ENCODE results near the gene HERPUD2.
A peak's percentile ranks its signal among the peaks of the same experiment; 100 is the strongest.
"Not testable (repeated sequence)": the region's sequence is repeated elsewhere in the genome, so short reads cannot be mapped to it uniquely, and the experiment has no call there.

The HERPUD2 gene

DNA sequence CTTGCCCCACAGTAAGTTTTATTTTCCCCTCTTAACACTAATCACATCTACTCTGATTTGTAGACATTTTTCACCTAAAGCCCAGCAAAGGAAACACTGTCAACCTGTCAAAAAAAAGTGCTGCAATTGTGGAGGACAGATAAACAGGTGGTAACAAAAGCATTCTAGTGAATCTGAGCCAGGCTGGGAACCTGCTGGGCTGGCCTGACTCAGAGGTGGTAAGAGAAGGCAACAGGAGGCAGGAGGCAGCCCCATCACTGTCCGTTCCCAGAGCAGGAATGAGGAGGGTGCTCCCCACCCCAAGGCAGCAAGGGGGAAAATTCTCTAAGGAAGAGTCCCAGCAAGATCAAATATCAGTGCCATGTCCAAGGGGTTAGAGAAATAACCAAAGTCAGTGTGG lies 19.5 kb upstream of the HERPUD2 start:
- no peak for DNase-seq

DNA sequence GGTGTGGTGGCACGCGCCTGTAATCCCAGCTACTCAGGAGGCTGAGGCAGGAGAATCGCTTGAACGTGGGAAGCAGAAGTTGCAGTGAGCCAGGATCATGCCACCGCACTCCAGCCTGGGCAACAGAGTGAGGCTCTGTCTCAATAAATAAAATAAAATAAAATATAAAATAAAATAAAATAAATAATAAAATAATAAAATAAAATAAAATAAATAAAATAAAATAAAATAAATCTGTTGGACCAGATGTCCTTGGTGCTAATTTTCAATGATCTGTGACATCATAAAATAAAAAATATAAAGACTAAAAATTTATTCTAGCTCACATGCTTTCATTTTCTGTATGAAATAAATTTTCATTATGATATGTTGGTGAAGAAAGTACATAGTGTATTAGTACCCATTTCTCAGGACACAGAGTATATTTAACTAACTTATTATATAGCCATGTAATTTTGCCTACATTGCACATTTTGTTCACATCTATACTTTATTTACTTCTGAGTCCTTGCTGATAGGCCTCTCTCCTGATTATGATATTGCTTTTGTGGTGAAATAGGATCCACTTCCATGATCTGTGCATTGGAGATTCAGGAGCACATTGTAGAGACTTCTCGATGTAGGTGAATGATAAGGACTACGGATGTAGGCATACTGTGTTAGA lies 17.8 kb upstream of the HERPUD2 start:
- no peak for DNase-seq

DNA sequence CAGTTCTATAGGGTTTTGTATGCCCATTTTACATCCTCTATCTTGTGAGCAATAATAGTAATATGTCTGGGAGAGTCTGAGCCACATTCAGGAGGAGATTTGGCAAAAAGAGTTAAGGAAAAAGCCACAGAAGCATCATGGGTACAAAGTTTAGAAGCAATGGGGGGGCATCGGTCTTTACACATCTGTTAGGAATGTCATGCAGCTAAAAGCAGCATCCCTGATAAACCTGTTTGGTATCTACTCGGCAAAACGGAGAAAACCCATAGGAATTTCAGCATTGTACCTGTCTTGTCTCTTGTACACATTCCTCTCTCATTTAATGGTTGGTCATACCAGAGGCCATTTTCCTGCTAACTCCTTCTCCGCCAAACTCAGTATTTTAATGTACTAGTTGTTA lies 12.5 kb upstream of the HERPUD2 start:
- DNase-seq, result no peak

DNA sequence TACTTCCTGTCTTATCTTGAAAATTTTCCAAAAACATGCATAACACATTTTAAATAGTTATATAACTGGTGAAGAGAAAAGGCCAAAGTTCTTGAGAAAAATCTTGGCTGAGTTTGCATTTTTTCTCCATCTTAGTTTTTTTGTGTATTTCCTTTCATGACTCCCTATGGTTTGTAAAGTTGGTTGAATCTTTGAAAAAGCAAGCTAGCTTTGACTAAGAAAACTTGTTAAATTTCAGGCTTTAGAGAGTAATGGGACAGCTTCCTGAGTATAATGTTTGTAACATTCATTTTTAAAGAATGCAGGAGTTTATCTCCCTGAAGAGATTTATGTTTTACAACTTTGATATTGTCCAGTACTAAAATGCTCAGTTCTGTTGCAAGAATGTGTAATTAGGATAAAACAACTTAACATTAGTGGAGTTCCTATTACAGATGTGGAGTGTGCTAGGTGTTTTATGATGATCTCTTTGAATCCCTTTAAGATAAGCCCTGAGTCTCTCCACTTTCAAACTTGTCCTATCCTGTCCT lies 11.1 kb upstream of the HERPUD2 start:
- no peak for DNase-seq

DNA sequence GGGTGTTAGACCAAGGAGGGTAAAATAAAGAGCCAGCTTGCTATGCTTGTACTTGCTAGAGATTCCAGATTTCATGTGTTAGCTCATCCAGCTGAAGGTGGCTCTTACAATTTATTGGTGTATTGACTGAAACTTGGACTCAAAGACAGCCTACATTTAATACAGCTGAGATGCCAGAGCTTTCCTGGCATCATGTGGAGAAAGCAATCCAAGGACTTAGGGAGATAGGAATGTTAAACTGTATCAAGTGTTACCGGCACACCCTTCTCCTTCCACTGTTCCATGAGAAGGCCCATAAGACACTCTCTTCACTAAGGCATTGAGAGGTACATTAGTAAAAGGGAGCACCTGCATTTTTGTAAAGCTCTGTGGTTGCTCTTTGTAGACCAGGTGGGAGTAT lies 9.3 kb upstream of the HERPUD2 start:
- DNase-seq, result no peak

DNA sequence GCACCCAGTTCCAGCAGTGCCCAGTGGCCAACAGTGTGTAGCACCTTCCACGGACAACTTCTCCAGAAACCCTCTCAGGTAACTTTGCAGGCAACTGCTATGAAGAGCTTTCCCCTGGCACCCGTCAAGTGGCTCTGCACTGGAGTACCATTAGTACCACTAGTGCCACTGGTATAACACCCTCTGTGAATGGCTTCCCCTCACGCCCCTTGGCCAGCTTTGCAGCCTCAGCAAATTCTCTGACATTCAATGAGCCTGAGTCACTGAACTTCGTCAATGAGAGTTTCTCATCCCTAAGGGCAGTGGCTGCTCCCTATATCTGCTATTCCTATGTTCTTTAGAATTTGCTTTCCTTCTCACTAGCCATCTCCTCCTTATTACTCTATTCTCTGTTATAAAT lies 7.6 kb upstream of the HERPUD2 start:
- DNase-seq, result no peak

DNA sequence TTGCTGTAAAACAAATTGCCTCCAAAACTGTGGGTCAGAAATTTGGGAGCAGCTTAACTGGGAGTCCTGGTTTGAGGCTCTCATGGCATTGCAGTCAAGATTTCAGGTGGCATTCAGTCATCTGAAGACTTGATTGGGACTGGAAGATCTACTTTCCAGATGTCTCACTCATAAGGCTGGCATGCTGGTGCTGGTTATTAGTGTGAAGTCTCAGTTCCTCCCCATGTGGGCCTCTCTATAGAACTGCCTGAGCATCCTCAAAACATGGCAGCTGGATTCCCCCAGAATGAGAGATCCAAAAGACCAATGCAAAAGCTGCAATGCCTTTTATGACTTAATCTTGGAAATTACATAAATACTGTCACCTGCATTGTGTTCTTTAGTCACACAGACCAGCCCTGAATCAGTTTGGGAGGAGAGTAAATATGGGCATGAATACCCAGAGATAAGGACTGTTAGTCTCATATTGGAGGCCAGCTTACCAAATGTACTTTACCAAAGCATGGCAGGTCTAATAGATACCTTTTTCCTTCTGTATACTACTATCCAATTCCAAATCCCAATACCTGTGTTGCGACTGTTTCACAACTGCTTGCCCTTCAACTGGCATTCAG lies 6.5 kb upstream of the HERPUD2 start:
- no peak for DNase-seq

DNA sequence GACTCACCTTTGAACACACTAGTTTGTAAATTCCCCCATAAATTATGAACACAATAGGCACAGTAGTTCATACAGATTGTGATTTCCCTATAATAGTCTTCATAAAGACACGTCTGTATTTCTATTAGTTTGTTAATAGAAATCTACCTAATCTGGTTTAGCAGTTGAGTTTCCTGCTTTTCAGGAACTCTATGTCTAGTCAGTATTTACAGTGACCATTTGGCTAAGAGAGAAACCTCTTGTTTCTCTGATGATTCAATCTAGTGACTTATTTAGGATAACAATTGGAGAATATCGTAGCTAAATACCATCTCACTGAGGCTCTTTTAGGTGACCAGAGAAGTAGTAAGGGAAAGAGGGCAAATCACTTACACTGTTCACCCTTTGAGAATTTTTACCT lies 5.9 kb upstream of the HERPUD2 start:
- DNase-seq, result no peak

DNA sequence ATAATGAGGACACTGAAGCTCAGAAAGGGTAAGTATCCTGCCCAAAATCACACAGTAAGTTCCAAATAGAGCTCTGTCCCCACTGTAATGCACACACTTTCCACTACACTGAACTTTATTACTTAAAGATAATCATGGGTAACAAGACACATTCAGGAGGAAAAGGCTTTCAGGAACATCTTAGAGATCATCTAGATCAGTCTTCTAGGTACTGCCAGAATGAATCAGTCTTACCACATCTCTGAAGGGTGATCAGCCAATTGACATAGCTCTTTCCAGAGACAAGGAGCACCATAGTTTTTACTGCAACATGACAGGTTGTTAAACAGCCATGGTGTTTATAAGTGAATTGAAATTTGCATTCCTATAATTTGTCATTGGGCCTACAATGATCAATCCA lies 5.4 kb upstream of the HERPUD2 start:
- no peak for DNase-seq

DNA sequence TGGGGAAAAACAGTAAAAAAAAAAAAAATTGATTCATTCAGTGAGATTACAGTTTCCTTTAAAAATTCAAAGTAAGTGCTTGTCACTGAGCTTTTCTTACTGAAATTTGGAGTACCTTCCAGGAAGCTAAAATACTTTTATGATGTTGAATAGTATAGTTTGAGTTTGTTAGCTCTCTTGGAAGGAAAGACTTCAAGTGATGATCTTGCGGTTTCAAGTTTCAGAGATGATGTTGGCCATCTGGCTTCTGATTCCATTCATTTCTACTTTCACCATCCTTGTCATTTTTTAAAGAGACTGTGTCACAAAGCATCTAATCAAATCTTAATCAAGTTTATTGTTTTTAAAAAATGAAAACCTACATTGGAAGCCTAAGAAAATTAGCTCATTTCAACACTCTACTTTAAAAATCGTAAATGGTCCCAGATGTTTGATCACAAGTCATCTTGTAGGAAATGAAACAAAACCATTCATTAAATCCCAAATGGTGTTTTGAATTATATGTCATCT lies 4.9 kb upstream of the HERPUD2 start:
- DNase-seq, result no peak

DNA sequence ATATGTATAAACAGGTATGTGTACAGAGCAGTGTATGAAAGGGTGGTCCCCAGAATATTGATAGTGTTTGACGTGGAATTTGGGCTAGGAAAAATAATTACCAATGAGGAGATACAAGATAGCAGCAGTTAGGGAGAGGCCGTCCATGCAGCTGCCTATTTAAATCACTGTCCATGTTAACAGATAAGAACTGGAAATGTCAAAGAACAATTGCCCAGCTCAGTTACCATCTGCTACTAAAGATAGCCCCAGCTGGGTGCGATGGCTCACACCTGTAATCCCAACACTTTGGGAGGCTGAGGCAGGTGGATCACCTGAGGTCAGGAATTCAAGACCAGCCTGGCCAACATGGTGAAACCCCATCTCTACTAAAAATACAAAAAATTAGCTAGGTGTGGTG lies 3.4 kb upstream of the HERPUD2 start:
- not testable (repeated sequence) for DNase-seq

DNA sequence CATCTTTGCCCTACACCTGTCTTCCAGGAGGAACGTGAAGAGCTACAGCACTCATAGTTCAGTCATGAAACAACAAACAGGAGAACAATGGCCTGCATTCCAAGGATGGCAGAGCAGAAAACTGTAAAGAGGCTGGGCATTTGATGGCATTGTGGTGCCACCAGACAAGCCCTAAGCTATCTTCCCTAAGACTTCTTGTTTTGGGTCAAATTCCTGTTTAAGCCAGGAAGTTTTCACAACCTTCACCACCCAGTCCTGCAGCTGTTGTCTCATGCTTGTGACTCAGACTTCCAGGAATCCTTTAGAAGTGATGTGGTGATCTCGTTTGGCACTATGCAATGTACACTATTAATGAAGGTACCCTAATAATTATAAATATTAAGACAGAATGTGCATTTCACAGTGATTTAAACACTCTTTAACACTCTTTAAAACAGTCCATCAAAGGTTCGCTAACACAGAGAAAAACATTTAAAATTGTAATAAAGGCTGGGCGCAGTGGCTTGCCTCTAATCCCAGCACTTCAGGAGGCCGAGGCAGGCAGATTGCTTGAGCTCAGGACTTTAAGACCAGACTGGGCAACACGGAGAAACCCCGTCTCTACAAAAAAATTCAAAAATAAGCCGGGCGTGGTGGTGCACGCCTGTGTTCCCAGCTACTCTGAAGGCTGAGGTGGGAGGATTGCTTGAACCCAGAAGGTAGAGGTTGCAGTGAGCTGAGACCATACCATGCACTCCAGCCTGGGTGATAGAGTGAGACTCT lies 2.7 kb upstream of the HERPUD2 start:
- DNase-seq, result no peak

DNA sequence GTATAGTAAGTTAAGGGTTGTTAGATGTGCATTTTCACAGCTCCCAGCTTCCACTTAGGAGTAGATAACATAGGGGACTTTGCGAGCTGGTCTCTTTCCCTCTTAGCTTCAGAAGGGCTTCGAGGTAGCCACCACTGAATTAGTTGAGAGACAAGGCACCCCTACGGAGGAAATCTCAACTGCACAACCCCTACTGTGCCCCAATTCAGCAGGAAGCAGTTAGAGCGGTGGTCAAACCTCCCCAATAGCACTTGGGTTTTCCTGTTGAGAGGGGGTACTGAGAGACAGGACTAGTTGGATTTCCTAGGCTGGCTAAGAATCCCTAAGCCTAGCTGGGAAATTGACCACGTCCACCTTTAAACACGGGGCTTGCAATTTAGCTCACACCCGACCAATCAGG lies 1.1 kb upstream of the HERPUD2 start:
- no peak for DNase-seq

DNA sequence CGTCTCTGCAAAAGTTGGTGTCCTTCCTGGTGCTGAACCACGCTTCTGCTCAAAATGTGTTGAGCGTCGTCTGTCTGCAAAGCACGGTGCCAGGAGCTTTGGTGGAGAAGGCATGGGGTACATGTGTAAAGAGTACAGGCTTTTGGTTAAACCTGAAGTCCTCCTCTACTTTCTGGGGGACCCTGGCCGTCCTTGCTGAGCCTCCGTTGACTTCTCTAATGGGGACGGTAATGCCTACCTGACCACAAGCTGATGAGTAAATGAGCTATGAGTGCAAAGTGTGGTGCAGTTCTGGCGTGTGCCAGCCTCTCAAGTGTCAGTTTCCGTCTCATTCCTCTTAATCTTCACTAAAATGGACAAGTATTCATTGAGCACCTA lies 527 bp upstream of the HERPUD2 start:
- no peak for DNase-seq

DNA sequence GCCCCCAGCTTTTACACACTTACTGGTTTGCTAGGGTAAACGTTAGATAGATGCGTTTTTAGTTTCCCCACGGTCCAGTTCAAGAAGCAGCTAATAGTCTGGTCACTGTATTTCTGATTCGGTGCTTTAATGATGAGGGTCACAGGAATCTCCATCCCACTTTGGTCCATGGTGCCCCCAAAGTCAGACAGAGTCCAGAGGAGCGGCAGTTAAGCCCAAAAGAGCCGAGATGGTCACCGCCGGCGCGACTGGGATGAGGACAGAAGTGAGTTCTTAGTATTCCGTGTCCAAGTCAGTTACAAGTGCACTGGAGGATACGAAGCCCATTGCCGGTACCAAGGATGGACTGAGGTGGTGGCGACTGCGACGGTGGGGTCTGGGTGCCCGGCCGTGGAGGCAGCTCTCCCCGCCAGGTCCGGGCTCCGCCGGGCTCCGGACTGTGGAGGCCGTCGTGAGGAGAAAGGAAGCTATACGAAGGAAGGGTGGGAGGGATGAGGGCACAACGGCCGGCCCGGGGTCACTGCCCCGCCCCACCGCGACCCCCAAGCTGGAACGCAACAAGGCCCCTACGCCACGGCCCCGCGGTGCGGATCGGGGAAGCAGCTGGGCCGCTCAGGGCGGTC lies 663 bp downstream of the HERPUD2 start:
- DNase-seq, result peak; percentile 53

DNA sequence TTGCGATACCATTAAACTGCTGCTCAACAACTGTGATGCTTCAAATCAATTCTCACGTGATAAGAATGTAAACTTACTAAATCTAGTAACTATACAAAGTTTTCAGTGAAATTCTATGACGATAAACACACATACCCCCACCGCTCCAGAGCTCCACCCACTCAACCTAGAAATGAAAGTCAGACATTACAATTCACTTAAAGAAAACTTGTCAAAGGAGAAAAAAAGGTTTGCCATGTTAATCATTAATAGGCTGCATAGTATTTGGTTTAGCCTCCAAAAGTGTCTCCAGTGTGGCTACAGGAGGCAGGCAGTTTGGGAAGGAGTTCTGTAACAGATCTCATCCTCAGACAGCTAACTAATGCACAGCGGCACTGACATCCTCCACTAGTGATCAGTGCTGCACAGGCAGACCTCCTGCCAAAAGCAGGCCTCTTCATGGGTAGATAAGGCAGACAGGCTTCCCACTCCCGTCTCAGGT lies 3.1 kb downstream of the HERPUD2 start:
- no peak for DNase-seq

DNA sequence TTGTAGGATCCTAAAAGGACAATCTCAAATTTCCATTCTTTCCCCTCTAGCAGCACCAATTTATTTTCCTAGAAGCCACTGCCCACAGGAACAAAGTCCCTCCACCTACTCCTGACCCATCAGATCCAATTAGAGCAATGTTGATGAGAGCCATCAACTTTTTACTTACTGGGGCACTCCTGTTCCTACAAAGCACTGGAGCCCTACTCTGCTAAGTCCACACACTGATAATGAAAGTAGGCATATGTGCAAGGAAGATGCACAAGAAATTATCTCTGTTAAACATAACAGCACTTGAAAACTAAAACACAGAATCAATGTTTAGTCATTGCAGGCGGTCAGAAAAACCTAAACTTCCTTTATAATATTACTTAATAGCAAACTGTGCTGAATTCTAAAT lies 3.6 kb downstream of the HERPUD2 start:
- no peak for DNase-seq

DNA sequence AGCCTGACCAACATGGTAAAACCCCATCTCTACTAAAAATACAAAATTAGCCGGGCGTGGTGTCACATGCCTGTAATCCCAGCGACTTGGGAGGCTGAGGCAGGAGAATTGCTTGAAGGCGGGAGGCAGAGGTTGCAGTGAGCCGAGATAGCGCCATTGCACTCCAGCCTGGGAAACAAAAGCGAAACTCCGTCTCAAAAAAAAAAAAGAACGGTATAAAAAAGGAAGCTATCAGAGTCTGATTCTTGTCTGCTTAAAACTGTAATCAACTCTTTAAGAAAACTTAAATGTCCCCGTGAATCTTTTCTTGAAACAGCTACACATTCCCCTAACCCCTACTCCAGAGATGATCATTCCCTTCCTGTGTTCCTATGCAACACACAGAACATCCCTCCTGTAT lies 4.3 kb downstream of the HERPUD2 start:
- not testable (repeated sequence) for DNase-seq

DNA sequence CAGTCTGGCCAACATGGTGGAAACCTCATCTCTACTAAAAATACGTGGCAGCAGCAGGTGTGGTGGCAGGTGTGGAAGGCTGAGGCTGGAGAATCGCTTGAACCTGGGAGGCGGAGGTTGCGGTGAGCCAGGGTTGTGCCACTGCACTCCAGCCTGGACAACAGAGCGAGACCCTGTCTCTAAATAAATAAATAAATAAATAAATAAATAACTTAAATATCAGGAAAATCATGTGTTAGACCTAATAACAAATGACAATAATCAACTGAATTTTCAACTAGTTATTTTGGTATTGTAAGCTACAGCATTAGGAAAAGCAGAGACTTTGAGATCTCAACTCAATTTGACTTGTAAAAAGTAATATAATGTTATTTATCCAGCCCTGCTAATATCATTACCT lies 9.2 kb downstream of the HERPUD2 start:
- DNase-seq, result no peak

DNA sequence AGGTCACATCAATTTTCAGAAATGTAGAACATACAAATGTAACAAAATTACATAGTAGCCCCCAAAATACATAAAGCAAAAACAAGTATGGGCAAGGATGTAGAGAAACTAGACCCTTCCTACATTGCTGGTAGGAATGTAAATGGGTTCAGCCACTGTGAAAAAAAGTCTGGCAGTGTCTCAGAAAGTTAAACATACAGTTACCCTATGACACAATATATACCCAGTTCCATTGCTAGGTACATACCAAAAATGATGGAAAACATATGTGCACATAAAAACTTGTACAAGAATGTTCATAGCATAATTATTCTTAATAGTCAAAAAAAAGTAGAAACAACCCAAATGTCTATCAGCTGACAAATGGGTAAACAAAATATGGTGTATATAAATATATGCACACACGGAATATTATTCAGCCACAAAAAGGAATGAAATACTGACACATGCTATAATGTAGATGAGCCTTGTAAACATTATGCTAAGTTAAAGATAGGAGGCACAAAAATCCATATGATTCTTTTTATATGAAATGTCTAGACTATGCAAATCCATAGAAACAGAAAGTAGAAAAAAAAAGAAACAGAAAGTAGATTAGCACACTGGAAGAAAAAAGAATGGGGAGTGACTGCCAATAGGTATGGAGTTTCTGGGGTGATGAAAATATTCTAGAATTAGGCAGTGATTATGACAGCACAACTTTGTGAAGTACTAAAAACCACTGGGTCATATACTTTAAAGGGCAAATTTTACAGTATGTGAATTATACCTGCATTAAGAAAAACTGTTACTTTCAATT lies 13.5 kb downstream of the HERPUD2 start:
- no peak for DNase-seq

DNA sequence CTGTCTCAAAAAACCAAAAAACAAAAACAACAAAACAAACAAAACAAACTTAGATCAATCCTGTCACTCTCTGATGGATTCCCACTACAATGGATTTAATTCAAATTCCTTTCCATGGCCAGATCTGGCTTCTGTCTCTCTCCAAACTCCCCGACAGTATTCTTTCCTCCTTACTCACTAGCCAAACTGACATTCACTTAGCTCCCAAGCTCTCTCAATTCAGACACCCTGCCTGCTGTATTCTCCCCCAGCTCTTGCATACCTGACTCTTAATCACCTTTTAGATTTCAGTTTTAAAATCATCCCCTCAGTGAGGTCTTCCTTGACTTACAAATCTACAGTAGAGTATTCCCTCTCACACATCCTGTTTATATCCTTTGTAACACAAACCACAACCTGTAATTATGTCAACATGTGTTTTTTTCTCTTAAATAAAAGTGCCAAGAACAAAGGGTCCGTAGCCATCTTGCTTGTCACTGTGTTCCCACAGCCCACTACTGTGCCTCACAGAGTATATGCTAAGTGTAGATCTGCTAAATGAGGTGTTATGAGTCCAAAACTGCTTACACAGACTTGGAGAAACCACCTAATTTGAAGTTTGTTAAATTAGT lies 14.4 kb downstream of the HERPUD2 start:
- no peak for DNase-seq
